Astrocyte (in vitro differentiated cells and primary cell): Measurements from ENCODE around the gene DNER.

Experiments
- CTCF ChIP-seq: IDR thresholded peaks from 2 replicates; pipeline ENCODE4 v1.5.1; 2011; ENCODE audit warnings: low read depth, mild to moderate bottlenecking, inconsistent platforms, low read length, moderate library complexity; ENCODE audit not compliant: insufficient read depth
- EZH2 ChIP-seq: IDR thresholded peaks from 2 replicates; pipeline ENCODE4 v1.6.1; 2012; ENCODE audit warnings: mild to moderate bottlenecking, low read length, inconsistent platforms; ENCODE audit not compliant: insufficient read depth

GRCh38 chr2:229620759-229621158 lies 93.6 kb downstream of the DNER start:
- TF ChIP-seq CTCF (no peak), EZH2 (no peak)
